GM18951 (cell line): ENCODE results near the gene EFNA2.

ENCODE experiments used
- POLR2A ChIP-seq: IDR thresholded peaks from 4 replicates; pipeline ENCODE4 v1.6.1; 2011; ENCODE audit warnings: mild to moderate bottlenecking; ENCODE audit not compliant: insufficient read length, insufficient read depth; ENCODE audit errors: extremely low read depth
- in situ Hi-C: fragments of 300-500 bp; cut with MboI; formaldehyde crosslinking; loops from one replicate; pipeline ENCODE4 v1.12.0; 2022; ENCODE audit warnings: low sequenced_read_pairs, mixed read lengths, inconsistent platforms; ENCODE audit not compliant: unreplicated experiment

Gene EFNA2

DNA sequence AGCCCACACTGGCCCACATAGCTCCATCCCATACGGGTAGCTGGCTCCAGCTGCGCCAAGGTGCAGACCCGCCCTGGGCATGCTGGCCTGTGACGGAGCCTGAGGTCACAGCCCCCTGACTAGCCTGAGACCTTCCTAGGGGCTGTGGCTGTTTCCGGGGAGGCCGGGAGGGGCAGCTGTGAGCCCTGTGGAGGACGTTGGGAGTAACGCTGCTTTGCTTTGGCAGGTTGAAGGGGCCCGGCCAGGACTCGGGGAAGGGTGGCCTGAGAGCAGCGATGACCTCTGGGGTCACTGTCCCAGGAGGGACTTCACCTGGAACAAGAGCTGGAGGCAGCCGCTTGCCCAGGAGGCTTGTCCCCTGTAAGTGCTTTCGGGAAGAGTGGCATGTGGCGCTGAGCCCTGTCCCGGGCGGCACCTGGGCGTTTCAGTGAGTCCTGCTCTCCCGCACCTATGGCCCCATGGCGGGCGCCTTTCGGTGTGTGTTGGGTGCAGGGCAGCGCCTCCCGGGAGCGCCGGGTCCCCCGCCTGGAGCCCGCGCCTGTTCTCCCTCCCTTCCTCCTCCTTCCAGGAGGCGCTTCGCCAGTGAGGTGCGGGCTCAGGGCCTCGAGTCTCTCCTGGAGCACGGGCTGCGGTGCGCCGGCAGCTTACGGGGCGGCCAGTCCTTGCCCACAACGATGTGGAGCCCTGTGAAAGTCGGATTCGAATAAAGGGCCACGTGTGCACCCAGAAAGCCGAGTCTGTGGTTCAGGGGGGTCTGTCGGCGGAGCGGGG, 11.4 kb upstream of the EFNA2 start:
- in situ Hi-C loops = no loop called here

DNA sequence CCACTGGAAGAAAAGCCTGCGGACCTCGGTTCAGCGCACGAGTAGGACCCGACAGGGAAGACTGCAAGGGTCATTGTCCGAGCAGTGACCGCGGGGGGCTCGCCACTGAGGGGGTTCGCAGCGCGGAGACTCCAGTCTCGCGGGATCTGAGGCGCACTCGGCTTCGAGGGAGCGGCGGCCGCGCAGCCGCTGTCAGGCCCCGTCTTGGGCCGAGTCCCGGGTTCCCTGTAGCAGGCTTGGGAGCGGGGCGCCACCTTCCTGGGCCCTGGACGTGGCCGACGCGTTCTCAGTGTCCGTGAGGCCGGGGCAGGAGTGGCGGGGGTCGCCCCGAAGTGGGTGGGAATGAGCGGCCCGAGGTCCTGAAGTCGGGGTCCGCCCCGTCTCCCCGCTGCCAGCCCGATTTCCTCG, 10.8 kb upstream of the EFNA2 start:
- in situ Hi-C loops = no loop called here
- TF ChIP-seq POLR2A = no peak

More for the DNA sequence above, 11.4 kb upstream of the EFNA2 start:
- TF ChIP-seq POLR2A = no peak

DNA sequence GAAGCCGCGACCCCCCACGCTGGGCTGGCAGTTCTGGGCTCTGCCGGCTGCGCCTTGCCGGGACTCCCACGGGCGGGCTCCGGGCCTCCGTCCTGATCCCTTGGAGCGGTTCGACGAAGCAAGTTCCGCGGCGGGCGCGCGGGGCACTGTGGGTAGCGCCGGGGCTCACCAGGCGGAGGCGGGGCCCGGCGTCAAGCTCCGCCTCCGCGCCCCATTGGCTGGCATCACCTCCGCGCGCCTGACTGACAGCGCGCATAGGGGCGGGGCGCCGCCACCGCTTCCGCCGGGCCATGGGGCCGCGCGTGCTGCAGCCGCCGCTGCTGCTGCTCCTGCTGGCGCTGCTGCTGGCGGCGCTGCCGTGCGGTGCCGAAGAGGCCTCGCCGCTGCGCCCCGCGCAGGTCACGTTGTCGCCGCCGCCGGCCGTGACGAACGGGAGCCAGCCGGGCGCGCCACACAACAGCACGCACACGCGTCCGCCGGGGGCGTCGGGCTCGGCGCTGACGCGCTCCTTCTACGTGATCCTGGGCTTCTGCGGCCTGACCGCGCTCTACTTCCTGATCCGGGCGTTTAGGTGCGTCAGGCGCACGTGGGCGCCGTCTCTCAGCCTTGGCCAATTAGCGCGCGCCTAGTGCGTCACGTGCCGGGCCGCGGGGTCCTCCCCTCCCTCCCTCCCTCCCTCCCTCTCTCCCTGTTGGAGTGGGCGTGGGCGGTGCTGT, 10.3 kb upstream of the EFNA2 start, which contains the start of gene FAM174C:
TSS of gene FAM174C (plus strand) at position 271 of the 716 bp plus-strand sequence. CDS start at position 291, 20 bp downstream.
- in situ Hi-C loops = no loop called here
- peak; percentile 95 for TF ChIP-seq POLR2A

DNA sequence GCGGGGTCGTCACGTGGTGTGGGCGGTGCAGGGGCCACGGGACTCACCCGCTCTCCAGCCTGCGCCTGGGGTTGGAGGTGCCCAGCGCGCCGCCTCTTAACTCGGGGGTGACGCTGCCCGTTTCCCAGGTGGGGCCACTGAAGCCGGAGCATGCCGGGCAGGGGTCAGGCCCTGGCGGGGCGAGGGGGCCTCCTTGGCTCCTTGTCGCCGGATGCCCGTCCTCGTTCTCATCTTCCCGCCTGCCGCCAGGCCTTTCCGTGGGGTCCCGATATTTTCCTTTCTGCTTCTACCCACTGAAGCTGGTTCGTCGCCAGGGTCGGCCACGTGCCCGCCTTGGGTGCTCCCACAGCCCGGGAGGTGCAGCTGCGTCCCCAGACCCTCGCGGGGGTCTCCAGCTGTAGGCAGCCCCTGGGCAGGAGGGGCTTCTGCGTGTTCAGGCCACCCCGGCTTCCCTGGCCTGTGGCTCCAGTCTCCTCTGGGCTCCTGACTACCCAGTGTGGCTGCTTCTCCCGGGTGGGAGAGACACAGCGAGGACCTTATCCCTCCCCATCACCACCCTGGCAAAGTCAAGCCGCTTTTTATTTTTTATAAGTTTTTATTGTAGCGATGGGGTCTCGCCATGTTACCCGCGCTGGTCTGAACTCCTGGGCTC, 9.6 kb upstream of the EFNA2 start:
- TF ChIP-seq POLR2A = no peak
- in situ Hi-C loops = no loop called here

DNA sequence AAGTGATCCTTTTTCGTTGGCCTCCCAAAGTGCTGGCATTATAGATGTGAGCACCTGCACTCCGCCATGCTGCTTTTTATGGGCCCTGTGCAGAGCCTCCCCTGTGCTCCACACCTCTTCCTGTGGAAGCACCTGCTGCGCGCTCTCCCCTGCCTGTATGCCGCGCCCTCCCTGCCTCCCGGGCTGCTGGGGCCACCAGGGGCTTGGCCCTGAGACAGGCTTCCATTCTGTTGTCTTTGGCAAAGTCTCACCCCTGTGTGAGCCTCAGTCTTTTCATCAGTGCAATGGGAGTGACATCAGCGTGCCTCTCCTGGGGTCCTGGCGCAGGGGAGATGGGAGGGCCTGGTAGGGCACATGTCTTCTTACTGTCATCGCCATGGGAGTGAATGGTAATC, 9.0 kb upstream of the EFNA2 start:
- no peak for TF ChIP-seq POLR2A
- in situ Hi-C loops = no loop called here

DNA sequence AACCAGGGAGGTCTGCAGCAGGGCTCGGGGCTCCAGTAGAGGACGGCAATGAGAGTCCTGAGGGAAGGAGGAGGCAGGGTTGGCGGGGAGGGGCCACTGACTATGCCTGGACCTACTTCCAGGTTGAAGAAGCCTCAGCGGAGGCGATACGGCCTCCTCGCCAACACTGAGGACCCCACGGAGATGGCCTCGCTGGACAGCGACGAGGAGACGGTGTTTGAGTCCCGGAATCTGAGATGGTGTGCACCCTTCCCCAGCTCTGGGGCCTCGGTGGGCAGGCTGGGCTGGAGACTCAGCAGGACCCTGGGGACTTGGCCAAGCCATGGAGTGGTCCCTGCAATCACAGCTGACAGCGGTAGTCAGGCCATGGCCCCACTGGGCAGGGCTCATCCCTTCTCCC, 8.6 kb upstream of the EFNA2 start:
- in situ Hi-C loops = no loop called here
- TF ChIP-seq POLR2A = no peak

DNA sequence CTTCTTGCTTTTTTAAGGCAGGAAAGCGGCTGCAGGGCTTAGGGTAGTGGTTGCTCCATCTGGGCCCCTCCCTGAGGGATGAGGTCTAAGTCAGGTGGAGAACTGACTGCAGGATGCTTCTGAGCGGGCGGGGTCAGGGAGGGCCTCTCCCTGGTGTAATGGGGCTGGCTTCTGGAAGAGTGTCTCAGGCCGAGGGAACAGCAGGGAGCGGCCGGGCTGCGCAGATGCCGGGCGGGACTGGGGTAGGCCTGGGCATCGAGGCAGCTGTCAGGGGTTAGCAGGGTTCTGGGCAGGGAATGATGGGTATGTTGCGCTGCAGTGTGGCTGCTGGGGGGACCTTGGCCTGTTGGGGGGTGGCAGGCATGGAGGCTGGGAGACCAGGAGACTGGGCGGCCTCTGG, 7.6 kb upstream of the EFNA2 start:
- TF ChIP-seq POLR2A = no peak
- in situ Hi-C loops = no loop called here

DNA sequence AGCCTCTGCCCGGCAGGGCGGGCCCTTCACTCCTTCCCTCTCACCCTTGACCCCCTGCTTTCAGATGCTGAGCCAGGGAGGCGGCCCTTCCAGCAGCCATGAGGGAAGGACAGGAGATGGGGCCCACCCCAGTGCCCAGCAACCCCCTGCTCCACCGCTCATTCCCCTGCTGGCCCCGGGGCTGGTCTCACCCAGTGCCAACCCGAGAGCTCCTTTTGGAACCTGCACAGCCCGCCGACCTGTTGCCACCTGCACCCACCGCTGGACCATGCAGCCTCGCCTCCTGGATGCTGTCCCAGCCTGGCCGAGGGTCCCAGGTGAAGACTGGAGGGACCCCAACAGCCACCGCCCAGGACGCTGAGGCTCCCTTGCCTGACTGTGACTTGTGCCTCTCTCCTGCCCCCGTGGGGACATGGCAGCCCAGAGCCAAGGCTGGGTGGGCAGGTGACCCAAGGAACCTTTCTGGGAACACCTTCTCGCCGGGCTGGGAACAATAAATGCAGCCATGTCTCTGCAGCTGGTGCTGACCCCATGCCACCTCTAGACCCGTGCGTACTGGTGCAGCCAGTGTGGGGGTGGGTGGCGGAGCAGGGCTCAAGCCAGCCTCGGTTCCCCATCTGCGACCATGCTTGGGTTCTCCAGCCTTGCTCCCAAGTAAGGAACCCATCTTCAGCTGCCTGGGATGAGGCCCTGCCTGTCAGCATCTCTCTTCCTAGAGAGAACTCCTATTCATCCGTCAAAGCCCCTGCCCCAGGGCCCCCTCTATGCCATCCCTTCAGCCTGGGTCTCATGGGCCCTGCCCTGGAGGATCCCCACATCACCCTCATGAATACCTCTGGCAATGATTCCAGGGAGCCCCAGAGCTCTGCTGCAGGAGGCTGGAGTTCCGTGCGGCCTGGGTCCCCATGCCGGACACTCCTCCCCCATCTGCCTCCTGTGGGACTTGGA, 6.7 kb upstream of the EFNA2 start:
- TF ChIP-seq POLR2A = no peak
- in situ Hi-C loops = no loop called here

- no peak for TF ChIP-seq POLR2A
- in situ Hi-C loops = no loop called here
These were observed 5.8 kb upstream of the EFNA2 start for GRCh38 chr19:1279782-1280341.

DNA sequence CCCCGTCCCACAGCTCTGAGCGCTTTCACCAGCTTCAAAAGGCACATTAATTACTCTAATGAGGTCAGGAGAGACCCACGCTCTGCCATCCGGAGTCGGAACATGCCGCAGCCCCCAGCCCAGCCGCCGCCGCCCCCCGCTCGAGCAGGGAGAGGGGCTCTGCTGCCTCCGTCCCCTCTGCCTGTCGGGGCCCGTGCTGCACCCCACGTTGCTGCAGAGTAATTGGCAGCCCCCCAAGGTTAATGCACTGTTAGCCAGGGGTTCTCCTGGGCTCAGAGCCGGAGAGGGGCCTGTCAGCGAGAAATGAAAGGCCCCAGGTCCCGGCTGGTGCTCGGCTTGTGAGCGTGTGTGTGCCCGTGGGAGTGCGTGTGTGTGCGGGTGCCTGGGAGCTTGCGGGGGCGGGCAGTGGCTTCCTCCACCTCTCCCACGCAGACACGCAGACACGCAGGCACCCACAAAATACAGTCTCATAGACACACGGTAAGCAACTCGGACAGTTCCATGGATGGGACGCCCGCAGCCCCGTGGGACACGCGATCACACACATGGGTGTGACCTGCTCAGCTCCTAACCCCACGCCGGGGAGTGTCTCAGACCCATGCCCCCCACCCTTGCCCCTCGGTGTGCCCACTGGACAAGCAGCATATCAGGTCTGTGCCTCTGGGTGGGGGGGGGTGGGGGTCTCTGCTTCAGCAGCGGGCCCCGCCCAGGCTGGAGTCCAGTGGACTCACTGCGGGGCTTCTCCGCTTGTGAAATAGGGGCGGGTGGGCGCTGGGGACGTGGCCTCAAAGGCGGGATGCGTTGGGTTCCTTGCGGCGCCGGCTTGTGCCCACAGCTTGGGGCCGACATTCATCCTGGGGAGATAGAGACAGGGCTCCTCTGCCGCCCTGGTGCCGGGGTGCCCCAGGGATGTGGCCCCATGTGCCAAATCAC, 4.8 kb upstream of the EFNA2 start:
- no peak for TF ChIP-seq POLR2A
- in situ Hi-C loops = no loop called here

DNA sequence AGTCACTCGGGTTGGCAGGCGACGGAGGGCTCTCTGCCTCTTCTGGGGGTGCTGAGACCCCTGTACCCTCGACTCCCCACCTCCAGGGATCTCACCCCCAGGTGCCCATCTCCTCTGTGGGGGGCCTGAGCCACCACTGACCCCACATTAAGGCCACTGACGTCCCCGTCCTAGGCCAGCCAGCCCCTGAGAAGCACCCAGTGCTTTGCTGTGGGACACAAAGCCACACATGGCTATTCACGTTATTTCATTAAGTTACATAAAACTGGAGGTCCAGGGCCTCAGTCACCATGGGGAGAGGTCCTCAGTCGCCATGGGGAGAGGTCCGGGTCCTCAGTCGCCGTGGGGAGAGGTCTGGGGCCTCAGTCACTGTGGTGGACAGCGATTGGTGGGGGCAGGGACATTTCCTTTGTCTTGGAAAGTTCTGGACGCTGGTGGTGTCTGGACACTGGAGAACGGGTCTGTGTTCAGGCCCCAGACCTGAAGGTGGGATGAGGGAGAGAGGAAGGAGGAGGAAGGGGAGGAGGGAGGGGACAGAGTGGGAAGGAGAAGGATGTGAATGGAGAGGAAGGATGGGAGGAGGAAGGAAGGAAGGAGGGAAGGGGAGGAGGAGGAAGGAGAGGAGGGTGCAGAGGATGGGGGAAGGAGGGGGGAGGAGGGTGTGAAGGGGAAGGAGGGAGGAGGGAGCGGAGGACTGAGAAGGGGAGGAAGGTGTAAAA, 3.9 kb upstream of the EFNA2 start:
- TF ChIP-seq POLR2A = no peak
- in situ Hi-C loops = no loop called here
